Measurements from ENCODE around the gene TRIM72.
"Not testable (repeated sequence)": the region's sequence is repeated elsewhere in the genome, so short reads cannot be mapped to it uniquely, and the experiment has no call there.

The TRIM72 gene

GRCh38 chr16:31213877-31214707 lies at the start of gene TRIM72:
TSS of gene TRIM72 (plus strand) at chr16:31214119. CDS start at chr16:31214739, 620 bp downstream.
- no peak for DNase-seq

- DNase-seq, result no peak
Measured at GRCh38 chr16:31167315-31167714, 46.6 kb upstream of the TRIM72 start.

DNA sequence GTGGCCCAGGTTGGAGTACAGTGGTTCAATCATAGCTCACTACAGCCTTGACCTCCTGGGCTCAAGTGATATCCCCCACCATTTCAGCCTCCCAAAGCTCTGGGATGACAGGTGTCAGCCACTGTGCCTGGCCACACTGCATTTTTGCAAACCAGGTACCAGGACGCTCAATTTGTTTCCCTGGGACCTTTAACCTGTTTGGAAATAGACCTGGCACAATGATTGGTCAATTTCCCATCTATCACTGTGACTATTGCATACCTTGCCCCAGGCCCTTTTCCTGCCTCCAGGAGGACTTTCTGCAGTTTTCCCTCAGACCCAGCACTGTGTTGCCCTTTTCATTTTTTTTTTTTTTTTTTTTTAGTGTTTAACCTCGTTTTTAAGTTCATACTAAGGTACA lies 45.1 kb upstream of the TRIM72 start:
- no peak for DNase-seq

DNA sequence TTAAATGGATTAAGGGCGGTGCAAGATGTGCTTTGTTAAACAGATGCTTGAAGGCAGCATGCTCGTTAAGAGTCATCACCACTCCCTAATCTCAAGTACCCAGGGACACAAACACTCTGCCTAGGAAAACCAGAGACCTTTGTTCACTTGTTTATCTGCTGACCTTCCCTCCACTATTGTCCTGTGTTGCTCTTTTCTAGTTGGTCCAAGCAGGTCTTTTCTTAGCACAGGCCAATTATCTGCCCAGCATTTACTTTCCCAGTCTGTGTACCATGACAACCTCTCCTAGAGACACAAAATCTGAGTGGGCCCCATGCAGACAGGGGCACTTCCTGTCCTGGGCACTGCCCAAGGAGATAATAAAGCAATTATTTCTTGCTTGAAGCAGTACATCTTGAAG lies 43.9 kb upstream of the TRIM72 start:
- DNase-seq, result not testable (repeated sequence)

DNA sequence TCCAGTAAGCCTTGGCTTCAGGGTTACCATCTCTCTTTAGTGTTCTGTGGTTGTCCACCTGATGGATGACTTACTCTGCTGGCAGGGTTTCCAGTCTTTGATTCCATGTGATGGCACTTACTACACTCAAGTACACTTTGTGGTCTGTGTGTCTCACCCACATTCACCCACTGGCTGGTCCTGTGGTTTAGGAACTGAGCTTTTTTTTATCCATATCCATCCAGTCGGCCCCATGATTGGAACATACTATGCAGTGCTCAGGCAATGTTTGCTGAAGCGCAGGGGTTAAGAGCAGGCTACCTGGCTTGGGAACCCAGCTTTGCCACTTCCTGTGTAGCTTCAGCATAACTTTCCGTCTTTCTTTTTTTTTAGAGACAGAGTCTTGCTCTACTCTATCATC lies 36.8 kb upstream of the TRIM72 start:
- DNase-seq, result no peak

- DNase-seq, result no peak
Measured at GRCh38 chr16:31179219-31179746, 34.6 kb upstream of the TRIM72 start.

DNA sequence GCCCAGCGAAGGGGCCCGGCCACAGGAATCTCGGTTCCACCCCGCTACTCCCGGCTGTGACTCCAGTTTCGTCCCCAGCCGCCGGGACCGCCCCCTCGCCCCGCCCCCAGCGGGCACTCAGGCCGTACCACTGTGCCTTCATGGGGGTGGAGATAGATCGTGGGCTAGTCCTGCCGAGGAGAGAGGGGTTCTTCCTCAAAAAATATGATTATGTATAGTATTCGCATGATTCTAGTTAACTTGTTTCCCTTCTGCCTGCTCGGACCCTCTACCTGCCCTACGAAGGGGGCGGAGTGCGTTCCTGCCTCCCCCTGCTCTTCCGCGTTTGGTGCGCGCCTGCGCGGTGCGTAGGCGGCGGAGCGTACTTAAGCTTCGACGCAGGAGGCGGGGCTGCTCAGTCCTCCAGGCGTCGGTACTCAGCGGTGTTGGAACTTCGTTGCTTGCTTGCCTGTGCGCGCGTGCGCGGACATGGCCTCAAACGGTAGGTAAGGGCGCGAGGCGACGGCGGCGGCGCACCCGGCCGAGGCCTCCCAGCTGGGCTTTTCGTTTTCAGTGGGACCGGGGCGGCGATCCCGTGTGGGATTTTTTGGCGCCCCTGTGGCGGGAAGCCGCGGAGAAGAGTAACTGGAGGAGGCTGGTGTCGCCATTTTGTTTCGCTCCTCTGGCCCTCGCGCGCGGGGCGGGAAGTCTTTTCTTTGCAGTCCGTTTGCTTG lies 34.0 kb upstream of the TRIM72 start, which contains the start of gene FUS:
FUS (plus strand) TSS at position 393 of the 713 bp plus-strand sequence; CDS start at position 469, 76 bp downstream.
- no peak for DNase-seq

GRCh38 chr16:31181102-31181830 lies 32.7 kb upstream of the TRIM72 start:
- DNase-seq, result no peak

- DNase-seq, result no peak
Measured at GRCh38 chr16:31182391-31182790, 31.5 kb upstream of the TRIM72 start.

DNA sequence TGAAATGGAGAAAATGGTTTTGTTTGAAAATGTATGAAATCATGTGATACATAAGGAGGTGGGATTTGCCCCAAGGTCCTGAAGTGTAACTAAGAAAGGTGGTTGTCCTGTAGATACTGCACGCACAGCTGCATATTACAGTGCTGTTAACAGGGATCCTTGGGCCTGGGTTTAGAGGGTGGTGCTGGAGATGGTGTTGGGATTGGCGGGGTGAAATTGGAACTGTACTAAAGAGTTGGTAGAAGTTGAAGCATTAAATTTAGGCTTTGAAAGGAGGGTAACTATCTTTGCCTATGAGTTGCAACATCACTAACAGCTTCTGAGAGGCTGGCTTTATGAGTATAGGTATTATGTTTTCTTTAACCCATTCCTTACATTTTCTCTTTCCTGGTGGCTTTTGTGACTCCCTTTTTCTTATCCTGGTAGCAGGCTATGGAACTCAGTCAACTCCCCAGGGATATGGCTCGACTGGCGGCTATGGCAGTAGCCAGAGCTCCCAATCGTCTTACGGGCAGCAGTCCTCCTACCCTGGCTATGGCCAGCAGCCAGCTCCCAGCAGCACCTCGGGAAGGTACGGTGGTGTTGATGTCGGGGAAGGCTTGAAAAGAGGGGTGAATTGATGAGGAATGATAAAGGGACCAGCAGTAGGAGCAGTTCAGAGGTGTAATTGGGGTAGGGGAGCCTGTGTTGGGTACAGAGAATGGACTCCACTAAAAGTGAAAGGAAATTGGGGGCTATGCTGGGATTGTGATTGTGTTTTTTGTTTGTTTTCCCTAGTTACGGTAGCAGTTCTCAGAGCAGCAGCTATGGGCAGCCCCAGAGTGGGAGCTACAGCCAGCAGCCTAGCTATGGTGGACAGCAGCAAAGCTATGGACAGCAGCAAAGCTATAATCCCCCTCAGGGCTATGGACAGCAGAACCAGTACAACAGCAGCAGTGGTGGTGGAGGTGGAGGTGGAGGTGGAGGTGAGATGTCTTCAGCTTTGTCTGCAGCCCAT lies 30.2 kb upstream of the TRIM72 start:
- no peak for DNase-seq

GRCh38 chr16:31184888-31185287 lies 29.0 kb upstream of the TRIM72 start:
- DNase-seq, result no peak

DNA sequence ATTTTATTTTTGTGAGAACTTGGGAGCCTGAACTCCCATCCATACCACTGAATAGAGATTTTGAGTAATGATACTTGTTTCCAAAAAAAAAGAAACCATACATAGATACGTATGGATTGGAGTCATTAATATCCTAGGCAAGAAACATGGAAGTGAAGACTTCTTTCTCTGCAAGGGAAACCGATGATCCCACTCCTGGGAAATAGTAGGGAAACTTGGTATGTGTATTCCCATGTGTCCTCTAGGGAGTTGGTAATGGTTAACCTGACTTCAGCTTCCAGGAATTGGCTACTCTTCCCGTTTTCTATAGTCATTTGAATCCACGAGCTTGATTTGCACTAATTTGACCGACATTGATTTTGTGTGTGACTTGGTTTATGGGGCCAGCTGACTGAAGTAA lies 28.6 kb upstream of the TRIM72 start:
- DNase-seq, result no peak

DNA sequence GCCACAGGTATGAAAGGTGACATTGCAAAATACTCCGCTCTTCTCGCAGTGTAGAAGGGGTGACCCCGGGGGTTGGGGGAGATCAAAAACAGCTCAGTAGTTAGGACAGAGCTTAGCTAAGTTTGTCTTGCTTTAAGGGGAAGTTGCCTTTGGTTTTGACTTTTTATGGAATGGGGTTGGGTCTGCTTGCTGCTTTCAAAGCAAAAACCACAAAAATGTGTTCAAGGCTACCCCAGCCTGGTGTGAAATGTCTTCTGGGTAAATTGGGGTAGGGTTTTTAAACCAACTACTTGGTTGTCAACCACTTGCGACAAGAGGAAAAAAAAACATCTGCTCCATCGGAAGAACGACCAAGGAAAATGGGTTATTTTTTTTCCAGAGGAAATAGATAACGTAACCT lies 27.7 kb upstream of the TRIM72 start:
- no peak for DNase-seq

GRCh38 chr16:31186930-31187807 lies 26.8 kb upstream of the TRIM72 start:
- DNase-seq, result no peak

DNA sequence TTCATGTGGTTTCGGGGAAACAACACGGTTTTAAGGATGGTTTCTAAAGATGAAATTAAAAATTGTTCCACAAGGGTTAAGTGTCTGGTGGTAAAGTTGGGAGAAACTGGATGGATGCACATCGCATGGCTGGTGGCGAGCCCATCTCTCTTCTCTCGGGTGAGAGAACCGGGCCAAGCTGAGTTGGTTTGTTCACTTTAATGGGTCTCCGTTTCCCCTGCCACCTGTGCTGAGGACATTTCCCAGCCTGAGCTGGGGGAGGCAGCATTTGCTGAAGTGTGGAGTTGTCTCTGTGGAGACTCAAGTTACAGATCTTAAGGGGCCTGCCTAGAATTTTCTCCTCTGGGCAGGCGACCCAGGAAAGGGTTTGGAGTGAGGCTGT lies 26.1 kb upstream of the TRIM72 start:
- no peak for DNase-seq

- no peak for DNase-seq
Measured at GRCh38 chr16:31188450-31189411, 25.2 kb upstream of the TRIM72 start.

GRCh38 chr16:31189412-31189778 lies 24.5 kb upstream of the TRIM72 start:
- no peak for DNase-seq

GRCh38 chr16:31190061-31190460 lies 23.9 kb upstream of the TRIM72 start:
- DNase-seq, result no peak

DNA sequence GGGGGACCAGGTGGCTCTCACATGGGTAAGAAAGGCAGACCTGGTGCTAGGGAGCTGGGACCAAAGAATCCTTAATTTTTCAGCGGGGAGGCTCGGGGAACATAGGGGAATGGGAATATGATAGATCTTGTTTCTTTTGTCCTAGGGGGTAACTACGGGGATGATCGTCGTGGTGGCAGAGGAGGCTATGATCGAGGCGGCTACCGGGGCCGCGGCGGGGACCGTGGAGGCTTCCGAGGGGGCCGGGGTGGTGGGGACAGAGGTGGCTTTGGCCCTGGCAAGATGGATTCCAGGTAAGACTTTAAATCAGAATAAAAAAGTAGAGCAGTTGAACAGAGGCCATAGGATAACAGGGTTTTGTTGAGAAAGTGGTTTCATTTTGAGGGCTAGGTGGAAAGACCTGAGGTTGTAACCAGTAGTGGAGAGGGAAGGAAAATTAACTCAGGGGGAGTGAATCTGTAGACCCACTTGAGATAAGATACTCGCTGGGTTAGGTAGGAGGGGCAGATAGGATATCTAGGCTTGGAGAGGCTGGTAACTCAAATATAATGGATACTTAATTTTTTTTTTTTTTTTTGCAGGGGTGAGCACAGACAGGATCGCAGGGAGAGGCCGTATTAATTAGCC lies 23.0 kb upstream of the TRIM72 start:
- DNase-seq, result no peak
